GM19468 (cell line): ENCODE measurements around the gene APC.
"Not testable (repeated sequence)": the region's sequence is repeated elsewhere in the genome, so short reads cannot be mapped to it uniquely, and the experiment has no call there.

Experiments used
- ATAC-seq: cut with Tn5 transposase; IDR thresholded peaks from one replicate; pipeline ENCODE4 v1.9.1; 2021; ENCODE audit warnings: mild to moderate bottlenecking, moderate library complexity, moderate number of reproducible peaks; ENCODE audit not compliant: unreplicated experiment; ENCODE audit errors: extremely low read depth

APC gene

DNA sequence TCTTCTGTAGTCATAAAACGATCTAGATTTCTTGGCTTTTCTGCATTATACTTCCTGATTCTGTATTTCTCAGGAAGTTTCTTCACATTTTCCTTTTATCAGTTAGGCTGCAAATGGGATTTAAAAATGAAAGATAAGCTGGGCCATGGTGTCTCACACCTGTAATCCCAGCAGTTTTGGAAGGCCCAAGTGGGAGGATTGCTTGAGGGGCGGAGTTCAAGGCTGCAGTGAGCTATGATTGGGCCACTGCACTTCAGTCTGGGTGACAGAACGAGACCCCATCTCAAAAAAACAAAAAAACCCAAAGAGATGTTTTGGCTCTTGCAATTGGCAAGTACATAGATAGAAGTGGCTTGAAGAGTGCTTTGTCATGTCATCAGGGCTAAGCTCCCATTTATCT, 26.2 kb upstream of the APC start:
- no peak for ATAC-seq

- ATAC-seq: no peak
These were observed 24.5 kb upstream of the APC start for GRCh38 chr5:112713206-112713605.

GRCh38 chr5:112716895-112717294, 20.8 kb upstream of the APC start:
- ATAC-seq: not testable (repeated sequence)

GRCh38 chr5:112717506-112718082, 20.1 kb upstream of the APC start:
- no peak for ATAC-seq

- no peak for ATAC-seq
These were observed 19.3 kb upstream of the APC start for GRCh38 chr5:112718344-112718743.

GRCh38 chr5:112720576-112720975, 17.1 kb upstream of the APC start:
- no peak for ATAC-seq

DNA sequence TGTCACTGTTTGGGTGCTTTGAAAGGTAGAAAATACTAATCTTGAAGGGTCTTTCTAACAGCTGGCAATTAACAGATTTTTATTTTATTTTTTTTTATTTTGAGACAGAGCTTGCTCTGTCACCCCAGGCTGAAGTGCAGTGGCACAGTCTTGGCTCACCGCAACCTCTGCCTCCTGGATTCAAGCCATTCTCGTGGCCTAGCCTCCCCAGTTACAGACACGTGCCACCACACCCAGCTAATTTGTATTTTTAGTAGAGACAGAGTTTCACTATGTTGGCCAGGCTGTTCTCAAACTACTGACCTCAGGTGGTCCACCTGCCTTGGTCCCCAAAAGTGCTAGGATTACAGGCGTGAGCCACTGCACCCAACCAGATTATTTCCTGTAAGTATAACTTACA, 12.8 kb upstream of the APC start:
- ATAC-seq: no peak

DNA sequence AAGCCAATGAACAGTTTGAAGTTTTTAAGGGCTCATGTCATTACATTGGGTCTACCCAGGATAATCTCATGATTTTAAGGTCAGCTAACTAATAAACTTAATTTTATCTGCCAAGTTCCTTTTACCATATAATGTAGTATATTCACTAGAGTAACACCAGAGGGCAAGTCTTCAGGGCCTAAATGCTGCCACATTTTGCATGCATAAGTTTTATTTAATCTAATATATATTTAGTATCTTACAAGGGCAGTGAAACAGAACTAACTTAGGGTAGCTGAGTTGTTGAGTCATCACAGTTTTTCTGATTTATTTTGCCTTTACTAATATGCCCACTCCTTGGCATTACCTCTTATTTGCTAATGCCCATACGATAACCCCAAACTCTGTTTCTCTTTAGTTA, 8.1 kb upstream of the APC start:
- no peak for ATAC-seq

- no peak for ATAC-seq
These were observed 5.6 kb upstream of the APC start for GRCh38 chr5:112732131-112732530.

DNA sequence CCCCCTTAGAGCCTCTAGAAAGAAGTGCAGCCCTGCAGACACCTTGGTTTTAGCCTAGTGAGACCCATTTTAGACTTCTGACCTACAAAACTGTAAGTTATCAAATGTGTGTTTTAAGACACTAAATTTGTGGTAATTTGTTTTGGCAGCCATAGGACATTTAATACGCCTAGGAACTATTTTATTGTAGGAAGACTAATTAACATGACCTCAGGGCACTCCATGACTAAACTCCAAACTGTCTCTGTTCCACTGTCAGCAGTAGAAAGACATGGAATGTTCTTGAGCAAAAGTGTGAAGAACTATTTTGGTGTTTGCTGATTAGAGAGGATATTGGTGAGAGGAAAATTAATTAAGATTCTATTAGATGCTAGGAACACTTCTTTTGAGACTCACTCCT, 4.1 kb upstream of the APC start:
- no peak for ATAC-seq

GRCh38 chr5:112734597-112734996, 3.1 kb upstream of the APC start:
- no peak for ATAC-seq

GRCh38 chr5:112735702-112736101, 2.0 kb upstream of the APC start:
- ATAC-seq: no peak

DNA sequence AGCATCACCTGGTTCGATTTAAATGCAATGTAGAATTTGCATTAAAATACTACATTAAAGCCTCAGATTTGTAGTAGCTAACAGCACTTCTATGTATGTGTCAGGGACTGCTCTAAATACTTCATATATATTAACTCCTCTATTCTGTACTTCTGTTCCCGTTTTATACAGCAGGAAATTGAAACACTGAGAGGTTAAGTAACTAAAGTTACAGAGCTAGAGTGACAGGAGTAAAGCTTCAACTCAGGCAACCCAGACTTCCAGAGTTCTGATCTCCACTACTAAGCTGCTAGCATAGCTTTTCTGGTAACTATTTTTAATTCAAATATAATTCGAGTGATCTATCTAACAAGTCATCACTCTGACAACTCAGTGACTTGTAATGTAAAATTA, 619 bp upstream of the APC start:
- no peak for ATAC-seq

GRCh38 chr5:112738191-112738560, 491 bp downstream of the APC start:
- no peak for ATAC-seq

- ATAC-seq: no peak
These were observed 4.7 kb downstream of the APC start for GRCh38 chr5:112742424-112742823.

DNA sequence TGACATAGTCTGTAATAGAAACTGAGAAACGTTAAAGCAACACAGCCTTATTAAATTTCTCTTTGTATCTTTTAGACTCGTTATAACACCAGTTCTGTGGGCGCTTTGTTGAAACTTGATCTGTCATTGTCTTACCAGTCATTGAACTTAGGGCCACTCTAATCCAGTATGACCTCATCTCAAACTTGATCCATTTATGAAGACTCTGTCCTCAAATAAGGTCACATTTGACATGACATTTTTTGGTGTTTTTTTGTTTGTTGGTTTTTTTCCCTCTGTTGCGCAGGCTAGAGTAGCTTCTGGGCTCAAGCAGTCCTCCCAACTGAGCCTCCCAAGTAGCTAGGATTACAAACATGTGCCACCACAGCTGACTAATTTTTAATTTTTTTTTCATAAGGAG, 5.9 kb downstream of the APC start:
- no peak for ATAC-seq

DNA sequence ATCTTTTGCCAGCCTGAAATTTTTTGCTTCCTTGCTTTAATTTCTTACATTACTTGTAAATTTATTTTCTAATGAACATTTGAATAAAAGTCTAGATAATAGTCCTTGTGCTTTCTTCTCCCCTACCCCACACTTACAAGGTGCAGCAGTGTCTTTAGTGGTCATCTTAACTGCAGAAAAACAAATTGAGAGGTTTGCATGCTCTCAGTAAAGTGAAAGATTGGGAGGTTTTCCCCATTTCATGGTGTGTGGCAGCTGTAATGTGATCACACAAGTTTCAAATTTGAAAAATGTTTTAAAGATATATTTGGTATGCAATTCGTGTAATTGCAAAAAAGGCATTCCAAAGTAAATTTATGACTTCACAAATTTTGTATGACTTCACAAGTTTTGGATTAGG, 14.7 kb downstream of the APC start:
- ATAC-seq: no peak

GRCh38 chr5:112755703-112756102, 18.0 kb downstream of the APC start:
- ATAC-seq: no peak

DNA sequence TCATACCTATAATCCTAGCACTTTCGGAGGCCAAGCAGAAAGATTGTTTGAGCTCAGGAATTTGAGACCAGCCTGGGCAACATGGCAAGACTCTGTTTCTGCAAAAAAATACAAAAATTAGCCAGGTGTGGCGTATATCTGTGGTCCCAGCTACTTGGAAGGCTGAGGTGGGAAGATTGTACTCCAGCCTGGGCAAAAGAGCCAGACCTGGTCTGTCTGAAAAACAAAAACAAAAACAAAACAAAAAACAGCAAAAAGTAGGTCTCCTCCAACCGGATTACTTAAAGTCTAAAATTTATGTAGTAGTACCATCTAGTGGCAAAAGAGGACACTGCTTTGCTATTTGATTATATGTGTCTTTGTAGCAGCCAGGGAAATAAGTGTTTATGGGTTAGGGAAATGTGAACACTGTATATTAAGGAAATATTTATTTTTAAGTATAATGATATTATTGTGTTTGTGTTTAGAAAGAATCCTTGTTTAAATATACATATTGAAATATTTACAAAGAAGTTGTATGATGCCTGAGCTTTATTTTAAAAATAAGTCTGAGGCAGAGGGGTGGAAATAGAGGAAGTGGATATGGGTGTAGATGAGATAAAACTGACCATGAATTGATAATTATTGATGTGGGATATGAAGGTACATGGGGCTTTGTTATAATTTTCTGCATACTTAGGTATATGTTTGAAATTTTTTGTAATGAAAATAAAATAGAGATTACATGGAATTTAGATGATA, 20.0 kb downstream of the APC start:
- peak; percentile 48 for ATAC-seq

- no peak for ATAC-seq
These were observed 21.0 kb downstream of the APC start for GRCh38 chr5:112758676-112759075.

GRCh38 chr5:112762113-112762810, 24.6 kb downstream of the APC start:
- ATAC-seq: no peak

GRCh38 chr5:112763165-112763564, 25.5 kb downstream of the APC start:
- no peak for ATAC-seq
